Measurements from ENCODE around the gene SLC35F4. TPM values are rescaled to one million over a fixed set of nuclear protein-coding genes. Genes with fewer than 3 reads are reported as not detected.

SLC35F4 gene
- polyA plus RNA-seq, 1 donor from 2014 or later = 21.0 TPM

- Histone ChIP-seq H3F3A (ENCODE audit: insufficient read depth, low read length, poor library complexity, severe bottlenecking) (no peaks in the 10 kb centered on the region), H3K27ac (ENCODE audit: low read length) (no peak overlapping the region), H3K79me2 (replicated peaks; ENCODE audit: insufficient read depth, low read length) (no peaks in the 10 kb centered on the region), H3K9me2 (ENCODE audit: insufficient read depth, low read length) (no peaks in the 10 kb centered on the region), H4K20me1 (ENCODE audit: insufficient read depth) (no peaks in the 10 kb centered on the region), H3K36me3 (ENCODE audit: insufficient read depth, low read length) (no peaks in the 10 kb centered on the region), H3K9me3 (ENCODE audit: low read length) (no peaks in the 10 kb centered on the region), H3K4me3 (ENCODE audit: low read length) (no peak overlapping the region), H3K4me2 (ENCODE audit: low read length) (no peak overlapping the region), H3K9ac (ENCODE audit: low read length) (no peak overlapping the region), H2AFZ (ENCODE audit: low read depth, low read length) (no peak overlapping the region), H3K27me3 (ENCODE audit: insufficient read depth, low read depth, low read length) (no peaks in the 10 kb centered on the region)
- TF ChIP-seq REST (IDR thresholded peaks at IDR 0.05; ENCODE audit: borderline replicate concordance) (no peak), EP300 (conservative IDR thresholded peaks at IDR 0.05; ENCODE audit: poor library complexity, severe bottlenecking) (no peak), RAD21 (conservative IDR thresholded peaks at IDR 0.05) (no peak), EZH2 (IDR thresholded peaks at IDR 0.05; ENCODE audit: borderline replicate concordance, insufficient read depth, low read length, poor library complexity, severe bottlenecking) (no peak), TAF1 (IDR thresholded peaks at IDR 0.05; ENCODE audit: low read depth) (no peak), POLR2AphosphoS5 (IDR thresholded peaks at IDR 0.05) (no peak), MXI1 (conservative IDR thresholded peaks at IDR 0.05; ENCODE audit: poor library complexity, severe bottlenecking) (no peak), SMC3 (conservative IDR thresholded peaks at IDR 0.05; ENCODE audit: poor library complexity) (no peak)
- TF ChIP-seq, protein P1, sequence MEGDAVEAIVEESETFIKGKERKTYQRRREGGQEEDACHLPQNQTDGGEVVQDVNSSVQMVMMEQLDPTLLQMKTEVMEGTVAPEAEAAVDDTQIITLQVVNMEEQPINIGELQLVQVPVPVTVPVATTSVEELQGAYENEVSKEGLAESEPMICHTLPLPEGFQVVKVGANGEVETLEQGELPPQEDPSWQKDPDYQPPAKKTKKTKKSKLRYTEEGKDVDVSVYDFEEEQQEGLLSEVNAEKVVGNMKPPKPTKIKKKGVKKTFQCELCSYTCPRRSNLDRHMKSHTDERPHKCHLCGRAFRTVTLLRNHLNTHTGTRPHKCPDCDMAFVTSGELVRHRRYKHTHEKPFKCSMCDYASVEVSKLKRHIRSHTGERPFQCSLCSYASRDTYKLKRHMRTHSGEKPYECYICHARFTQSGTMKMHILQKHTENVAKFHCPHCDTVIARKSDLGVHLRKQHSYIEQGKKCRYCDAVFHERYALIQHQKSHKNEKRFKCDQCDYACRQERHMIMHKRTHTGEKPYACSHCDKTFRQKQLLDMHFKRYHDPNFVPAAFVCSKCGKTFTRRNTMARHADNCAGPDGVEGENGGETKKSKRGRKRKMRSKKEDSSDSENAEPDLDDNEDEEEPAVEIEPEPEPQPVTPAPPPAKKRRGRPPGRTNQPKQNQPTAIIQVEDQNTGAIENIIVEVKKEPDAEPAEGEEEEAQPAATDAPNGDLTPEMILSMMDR (IDR thresholded peaks at IDR 0.05; ENCODE audit: poor library complexity, severe bottlenecking) = no peak
Measured at GRCh38 chr14:57632649-57633048, 233.2 kb downstream of the SLC35F4 start.

DNA sequence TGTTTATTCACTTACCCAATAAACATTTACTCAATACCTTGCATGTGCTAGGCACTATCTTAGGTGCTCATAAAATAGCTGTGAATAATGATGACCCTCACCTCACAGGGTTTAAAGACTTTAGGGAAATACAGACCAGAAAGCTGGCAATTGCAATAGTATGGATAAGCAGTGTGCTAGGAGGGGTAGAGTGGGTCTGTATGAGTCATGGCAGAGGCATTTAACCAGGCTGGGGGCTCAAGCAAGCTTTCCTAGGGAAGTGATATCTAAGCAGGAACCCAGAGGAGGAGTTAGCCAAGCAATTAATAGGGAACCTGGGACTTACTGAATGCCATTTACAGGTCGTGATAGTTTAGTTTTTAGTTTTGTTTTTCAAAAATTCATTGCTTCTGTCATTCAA lies 248.4 kb downstream of the SLC35F4 start:
- no peak overlapping the region for H3K27ac ChIP-seq (ENCODE audit: low read length)
- H3K4me2 ChIP-seq (ENCODE audit: low read length) = no peak overlapping the region
- H3K79me2 ChIP-seq (replicated peaks; ENCODE audit: insufficient read depth, low read length) = no peaks in the 10 kb centered on the region
- TF ChIP-seq, protein P1 (IDR thresholded peaks at IDR 0.05; ENCODE audit: poor library complexity, severe bottlenecking) = no peak
- TF ChIP-seq RAD21 (conservative IDR thresholded peaks at IDR 0.05) (no peak), EZH2 (IDR thresholded peaks at IDR 0.05; ENCODE audit: borderline replicate concordance, insufficient read depth, low read length, poor library complexity, severe bottlenecking) (no peak), TAF1 (IDR thresholded peaks at IDR 0.05; ENCODE audit: low read depth) (no peak), REST (IDR thresholded peaks at IDR 0.05; ENCODE audit: borderline replicate concordance) (no peak), MXI1 (conservative IDR thresholded peaks at IDR 0.05; ENCODE audit: poor library complexity, severe bottlenecking) (no peak), POLR2AphosphoS5 (IDR thresholded peaks at IDR 0.05) (no peak), EP300 (conservative IDR thresholded peaks at IDR 0.05; ENCODE audit: poor library complexity, severe bottlenecking) (no peak), SMC3 (conservative IDR thresholded peaks at IDR 0.05; ENCODE audit: poor library complexity) (no peak)
- no peaks in the 10 kb centered on the region for H4K20me1 ChIP-seq (ENCODE audit: insufficient read depth)
- no peaks in the 10 kb centered on the region for H3K36me3 ChIP-seq (ENCODE audit: insufficient read depth, low read length)
- H3K9ac ChIP-seq (ENCODE audit: low read length) = no peak overlapping the region
- no peak overlapping the region for H3K4me3 ChIP-seq (ENCODE audit: low read length)
- no peak overlapping the region for H2AFZ ChIP-seq (ENCODE audit: low read depth, low read length)
- H3K9me2 ChIP-seq (ENCODE audit: insufficient read depth, low read length) = no peaks in the 10 kb centered on the region
- H3F3A ChIP-seq (ENCODE audit: insufficient read depth, low read length, poor library complexity, severe bottlenecking) = no peaks in the 10 kb centered on the region
- H3K27me3 ChIP-seq (ENCODE audit: insufficient read depth, low read depth, low read length) = no peaks in the 10 kb centered on the region
- no peaks in the 10 kb centered on the region for H3K9me3 ChIP-seq (ENCODE audit: low read length)

Data from neural cell (in vitro differentiated cells).